ENCODE measurements around the gene KIF17.

The KIF17 gene

GRCh38 chr1:20661207-20662109, 56.3 kb downstream of the KIF17 start, which contains the start of gene DDOST:
DDOST (minus strand) TSS chr1:20661369; CDS start chr1:20661350, 19 bp downstream.
- DNase-seq (ENCODE audit: low spot score): peak; percentile 96
- no peak for TF ChIP-seq CTCF (IDR thresholded peaks at IDR 0.05; ENCODE audit: extremely low read depth, missing control alignments)

- TF ChIP-seq CTCF (IDR thresholded peaks at IDR 0.05; ENCODE audit: extremely low read depth, missing control alignments): no peak
- DNase-seq (ENCODE audit: low spot score): no peak
Measured at GRCh38 chr1:20660847-20661206, 57.0 kb downstream of the KIF17 start.

DNA sequence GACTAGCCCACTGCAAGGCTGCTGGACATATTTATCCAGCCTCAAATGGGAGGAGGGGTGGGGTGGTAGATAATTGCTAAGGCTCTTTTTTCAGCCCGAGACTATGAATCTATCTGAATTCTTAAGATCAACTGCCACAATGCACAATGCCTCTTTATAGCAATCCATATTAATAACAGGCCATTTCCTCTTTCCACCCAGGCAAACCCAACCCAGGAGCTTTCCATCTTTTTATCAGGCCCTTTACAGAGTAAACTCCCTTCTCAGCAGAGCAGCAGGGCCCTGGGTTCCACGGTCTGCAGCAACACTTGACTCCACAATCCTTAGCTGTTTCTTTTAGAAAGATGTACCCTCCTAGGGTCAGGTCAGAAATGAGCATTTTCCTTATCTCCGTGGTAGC, 57.4 kb downstream of the KIF17 start:
- DNase-seq (ENCODE audit: low spot score): no peak
- TF ChIP-seq CTCF (IDR thresholded peaks at IDR 0.05; ENCODE audit: extremely low read depth, missing control alignments): no peak

DNA sequence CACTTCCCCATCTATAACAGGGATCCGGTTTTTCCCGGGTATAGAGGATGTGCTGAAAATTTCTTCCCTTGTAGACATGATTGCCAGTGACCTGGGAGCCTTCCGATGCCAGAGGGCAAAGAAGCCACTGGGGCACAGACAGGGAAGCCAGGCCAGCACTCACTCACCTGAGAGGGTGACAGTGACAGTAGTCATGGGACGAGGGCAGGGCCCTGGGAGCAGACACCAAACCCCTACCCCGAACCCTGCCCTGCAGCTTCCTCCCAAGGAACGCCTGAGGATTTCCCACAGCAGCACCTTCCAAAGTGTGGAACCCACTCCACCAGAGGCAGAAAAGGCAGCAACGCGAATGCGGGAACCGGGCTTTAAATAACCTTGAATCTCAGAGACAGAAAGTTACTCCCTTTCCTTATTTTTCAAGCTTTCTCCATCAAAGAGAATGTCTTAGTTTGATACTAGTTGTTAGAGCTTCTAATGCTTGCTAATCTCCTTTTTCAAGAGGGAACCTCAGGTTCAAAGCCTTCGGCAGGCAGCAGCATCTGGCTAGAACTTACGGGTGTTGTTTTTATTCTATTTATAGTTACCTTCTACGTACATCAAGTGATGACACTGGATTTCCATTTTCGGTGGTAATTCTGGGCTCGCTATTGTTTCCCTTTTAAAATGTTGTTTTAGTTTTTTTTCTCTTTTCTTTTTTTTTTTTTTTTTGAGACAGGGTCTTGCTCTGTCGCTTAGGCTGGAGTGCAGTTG, 59.5 kb downstream of the KIF17 start:
- no peak for DNase-seq (ENCODE audit: low spot score)
- TF ChIP-seq CTCF (IDR thresholded peaks at IDR 0.05; ENCODE audit: extremely low read depth, missing control alignments): no peak

DNA sequence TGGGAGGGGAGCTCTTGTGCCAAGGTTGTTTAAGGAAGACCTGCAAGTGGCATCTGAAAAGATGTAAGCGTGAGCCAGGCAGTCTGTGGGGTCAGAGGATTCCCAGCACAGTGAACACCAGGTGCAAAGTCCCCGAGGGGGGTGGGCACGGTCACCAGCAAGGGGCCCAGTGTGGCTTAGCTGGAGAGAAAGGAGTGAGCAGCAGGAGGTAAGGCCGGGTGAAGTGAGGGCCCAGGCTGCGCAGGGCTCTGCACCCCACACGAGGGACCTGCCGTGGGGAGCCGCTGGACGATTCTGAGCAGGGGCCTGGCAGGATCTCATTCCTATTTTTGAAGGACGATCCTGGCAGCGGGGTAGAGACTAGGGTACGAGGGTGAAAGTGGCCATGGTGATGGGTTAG, 60.8 kb downstream of the KIF17 start:
- no peak for TF ChIP-seq CTCF (IDR thresholded peaks at IDR 0.05; ENCODE audit: extremely low read depth, missing control alignments)
- DNase-seq (ENCODE audit: low spot score): no peak

DNA sequence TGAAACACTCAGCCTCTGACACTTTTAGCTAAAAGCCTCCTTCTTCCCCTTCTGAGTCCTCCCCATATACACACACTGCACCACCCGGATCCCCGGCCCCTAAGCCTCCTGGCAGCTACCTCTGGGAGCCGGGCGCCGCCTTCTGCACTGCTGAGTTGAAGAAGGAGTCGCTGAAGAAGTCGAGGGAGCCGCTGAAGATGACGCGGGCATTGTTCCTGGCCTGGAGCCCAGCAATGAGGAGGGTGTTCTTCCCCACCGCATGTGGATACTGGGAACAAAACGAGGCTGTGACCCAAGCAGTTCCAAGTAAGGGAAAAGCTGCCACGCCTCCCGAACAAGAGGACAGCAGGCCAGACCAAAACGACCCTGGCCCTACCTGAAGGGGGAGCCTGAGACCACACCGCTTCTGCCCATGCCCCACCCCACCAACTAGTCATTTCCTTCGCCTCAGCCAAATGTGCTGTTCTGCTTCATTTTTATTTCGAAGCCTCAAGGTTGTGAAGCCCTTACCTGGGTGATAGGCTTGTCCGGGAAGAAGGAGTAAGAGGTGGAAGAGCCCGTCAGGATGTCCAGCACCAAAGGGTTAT, 63.6 kb downstream of the KIF17 start:
- no peak for TF ChIP-seq CTCF (IDR thresholded peaks at IDR 0.05; ENCODE audit: extremely low read depth, missing control alignments)
- DNase-seq (ENCODE audit: low spot score): no peak

DNA sequence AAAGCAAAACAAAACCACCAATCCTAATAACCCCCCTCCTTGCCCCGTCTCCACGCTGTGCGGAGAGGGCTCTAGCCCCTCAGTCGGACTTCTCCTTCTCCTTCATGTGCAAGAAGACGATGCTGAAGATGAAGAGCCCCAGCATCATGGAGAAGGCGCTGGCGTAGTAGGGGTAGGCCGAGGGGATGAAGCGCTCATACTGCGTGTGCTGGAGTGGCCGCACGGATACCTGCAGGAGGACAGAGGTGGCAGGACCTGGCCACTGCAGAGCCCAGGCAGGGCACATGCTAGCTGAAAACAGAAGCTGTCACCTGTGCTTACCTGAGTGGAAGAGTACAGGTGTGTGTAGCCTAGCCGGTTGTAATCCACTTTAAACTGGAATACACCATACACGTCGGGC, 65.5 kb downstream of the KIF17 start:
- TF ChIP-seq CTCF (IDR thresholded peaks at IDR 0.05; ENCODE audit: extremely low read depth, missing control alignments): no peak
- DNase-seq (ENCODE audit: low spot score): no peak
